Adrenal gland (tissue), 12 donors: ENCODE measurements around the gene PAWR. TPM values are rescaled to one million over a fixed set of nuclear protein-coding genes. Genes with fewer than 3 reads are reported as not detected.

Experiments used
- DNase-seq, 7 donors: peaks; one replicate each; pipeline ENCODE4 v3.0.0-alpha.2; 2019 to 2020
- H3K27ac ChIP-seq, 5 donors: fragments of 200-600 bp; sonication (generic) in 4 of 5; 1 replicate in 3 of 5; 2 replicates in 2 of 5; pipeline versions ENCODE4 v1.5.1 to v1.8.0; 2016 to 2020; ENCODE audit warnings: mild to moderate bottlenecking in 1 of 5
- H3K27me3 ChIP-seq: fragments of 200-600 bp; 2 replicates; pipeline ENCODE4 v1.8.0; 2021
- H3K36me3 ChIP-seq, 2 donors: fragments of 200-600 bp; replicated peaks in 1 of 2; 1 replicate in 1 of 2; 2 replicates in 1 of 2; pipeline versions ENCODE4 v1.5.1 to v1.8.0; 2018 to 2022
- H3K4me1 ChIP-seq, 2 donors: fragments of 200-600 bp; replicated peaks in 1 of 2; 1 replicate in 1 of 2; 2 replicates in 1 of 2; pipeline versions ENCODE4 v1.5.1 to v1.8.0; 2018 to 2021
- H3K4me3 ChIP-seq, 4 donors: fragments of 200-600 bp; sonication (generic) in 3 of 4; one replicate each; pipeline ENCODE4 v1.5.1; 2016 to 2018
- H3K9me3 ChIP-seq, 3 donors: fragments of 200-600 bp; sonication (generic) in 1 of 3; replicated peaks in 1 of 3; 1 replicate in 2 of 3; 2 replicates in 1 of 3; pipeline versions ENCODE4 v1.5.1 to v1.8.0; 2016 to 2021
- POLR2A ChIP-seq, 2 donors: fragments of 450-650 bp; IDR thresholded peaks; one replicate each; pipeline ENCODE4 v1.6.1; 2017; ENCODE audit warnings: antibody characterized with exemption in 2 of 2, mild to moderate bottlenecking in 2 of 2, moderate library complexity in 1 of 2
- WGBS, 4 donors: extraction: QIAGEN DNeasy Blood & Tissue Kit in 2 of 4; methylation state at CpG; one replicate each; pipeline versions ENCODE4 v1.1.5 to v1.1.7; 2013 to 2017; 5-methylcytosine and 5-hydroxymethylcytosine counted together
- intact Hi-C, 2 donors: fragments of 100-400 bp; cut with DNase I; formaldehyde crosslinking; loops; one replicate each; pipeline versions ENCODE4 v1.14.1 to v1.15.0; 2022 to 2023
- polyA plus RNA-seq, 3 donors: library from polyadenylated mRNA; stranded (reverse); fragments of 200-250 nt in 2 of 3; fragments of 350-450 nt in 1 of 3; fragmentation: Illumina TruSeq in 1 of 3; extraction: RNeasy Lipid Tissue Mini Kit (QIAGEN cat#74804) in 1 of 3; gene quantifications; one replicate each; pipeline ENCODE4 v1.2.3, GENCODE V29; 2013 to 2014
- total RNA-seq, 9 donors: library from RNA; depleted of rRNA in 4 of 9; stranded (reverse); fragments of >200 nt in 4 of 9; fragments of 120-200 nt in 1 of 9; fragmentation: NEBNext Ultra II Directional in 1 of 9; extraction: Animal tissue kit (Norgen Biotek cat#: 25700) in 1 of 9; gene quantifications; one replicate each; pipeline versions ENCODE4 v1.1.0 to v1.2.4, GENCODE V29; 2013 to 2023
- TF ChIP-seq, protein P1 (sequence below), 6 experiments: fragments of 450-650 bp in 4 of 6; fragments of 200-600 bp in 2 of 6; sonication (generic) in 1 of 6; IDR thresholded peaks; 1 replicate in 5 of 6; 2 replicates in 1 of 6; pipeline versions ENCODE4 v1.5.1 to v1.8.0; 2016 to 2021; ENCODE audit warnings: antibody characterized with exemption in 6 of 6, mild to moderate bottlenecking in 2 of 6, moderate library complexity in 1 of 6
- donor health status: healthy with polysubstance abuse.
- donor health status: Bipolar disorder and iron deficiency.
- donor health status: DM: yes; HTN: yes; CAD: no.
- donor health status: DM: no; HTN: no; CAD: no.
- donor health status: DM: no; HTN: no; CAD: no.
- donor health status: DM: yes; HTN: yes; CAD: no.

The PAWR gene
- total and polyA plus RNA-seq, 12 donors, result 8.5 to 63.7 (median 24.6) TPM

GRCh38 chr12:79725987-79726386 lies 35.2 kb upstream of the PAWR start:
- no peak for DNase-seq
- no peak for TF ChIP-seq POLR2A (IDR thresholded peaks at IDR 0.05)
- TF ChIP-seq, protein P1, sequence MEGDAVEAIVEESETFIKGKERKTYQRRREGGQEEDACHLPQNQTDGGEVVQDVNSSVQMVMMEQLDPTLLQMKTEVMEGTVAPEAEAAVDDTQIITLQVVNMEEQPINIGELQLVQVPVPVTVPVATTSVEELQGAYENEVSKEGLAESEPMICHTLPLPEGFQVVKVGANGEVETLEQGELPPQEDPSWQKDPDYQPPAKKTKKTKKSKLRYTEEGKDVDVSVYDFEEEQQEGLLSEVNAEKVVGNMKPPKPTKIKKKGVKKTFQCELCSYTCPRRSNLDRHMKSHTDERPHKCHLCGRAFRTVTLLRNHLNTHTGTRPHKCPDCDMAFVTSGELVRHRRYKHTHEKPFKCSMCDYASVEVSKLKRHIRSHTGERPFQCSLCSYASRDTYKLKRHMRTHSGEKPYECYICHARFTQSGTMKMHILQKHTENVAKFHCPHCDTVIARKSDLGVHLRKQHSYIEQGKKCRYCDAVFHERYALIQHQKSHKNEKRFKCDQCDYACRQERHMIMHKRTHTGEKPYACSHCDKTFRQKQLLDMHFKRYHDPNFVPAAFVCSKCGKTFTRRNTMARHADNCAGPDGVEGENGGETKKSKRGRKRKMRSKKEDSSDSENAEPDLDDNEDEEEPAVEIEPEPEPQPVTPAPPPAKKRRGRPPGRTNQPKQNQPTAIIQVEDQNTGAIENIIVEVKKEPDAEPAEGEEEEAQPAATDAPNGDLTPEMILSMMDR (IDR thresholded peaks at IDR 0.05), result no peak
- H3K27me3 ChIP-seq, result no peaks in the 10 kb centered on the region
- H3K4me1 ChIP-seq, result no peaks in the 10 kb centered on the region
- H3K36me3 ChIP-seq, result no peaks in the 10 kb centered on the region
- no peak overlapping the region for H3K4me3 ChIP-seq
- intact Hi-C loops, result no loop called here
- H3K9me3 ChIP-seq, result no peaks in the 10 kb centered on the region
- no peak overlapping the region for H3K27ac ChIP-seq
- WGBS, 4 donors, result 76 to 78% (median 77%) methylated on average over 1 of the region's 1 CpG

- Histone ChIP-seq H3K4me1 (no peaks in the 10 kb centered on the region), H3K36me3 (no peaks in the 10 kb centered on the region), H3K9me3 (no peaks in the 10 kb centered on the region), H3K4me3 (no peak overlapping the region), H3K27ac (no peak overlapping the region), H3K27me3 (no peaks in the 10 kb centered on the region)
- no peak for TF ChIP-seq POLR2A (IDR thresholded peaks at IDR 0.05)
- TF ChIP-seq, protein P1 (IDR thresholded peaks at IDR 0.05), result no peak
- intact Hi-C loops, result no loop called here
- DNase-seq, result no peak
- WGBS, 4 donors, result 92 to 100% (median 98%) methylated on average over 4 of the region's 4 CpGs
Observed at GRCh38 chr12:79717006-79717405, 26.2 kb upstream of the PAWR start.

GRCh38 chr12:79715308-79715707 lies 24.5 kb upstream of the PAWR start:
- 93 to 97% (median 94%) methylated on average over 3 of the region's 3 CpGs for WGBS, 4 donors
- no peak for TF ChIP-seq POLR2A (IDR thresholded peaks at IDR 0.05)
- no peak for DNase-seq

GRCh38 chr12:79710707-79711483 lies 20.1 kb upstream of the PAWR start:
- no peak for TF ChIP-seq POLR2A (IDR thresholded peaks at IDR 0.05)
- TF ChIP-seq, protein P1 (IDR thresholded peaks at IDR 0.05), result no peak
- H3K27me3 ChIP-seq, result no peaks in the 10 kb centered on the region
- no peak overlapping the region for H3K4me3 ChIP-seq
- no peak overlapping the region for H3K27ac ChIP-seq
- no peaks in the 10 kb centered on the region for H3K36me3 ChIP-seq
- 32 to 60% (median 56%) methylated on average over 6 to 50 of the region's 50 CpGs; no CpG with 5 or more reads in 1 of the 4 donors for WGBS, 4 donors
- H3K9me3 ChIP-seq, result no peaks in the 10 kb centered on the region
- DNase-seq, result no peak
- intact Hi-C loops, result no loop called here
- H3K4me1 ChIP-seq, result no peaks in the 10 kb centered on the region

More at GRCh38 chr12:79715308-79715707, 24.5 kb upstream of the PAWR start:
- no peaks in the 10 kb centered on the region for H3K4me1 ChIP-seq
- H3K36me3 ChIP-seq, result no peaks in the 10 kb centered on the region
- H3K27me3 ChIP-seq, result no peaks in the 10 kb centered on the region
- H3K4me3 ChIP-seq, result no peak overlapping the region
- H3K9me3 ChIP-seq, result no peaks in the 10 kb centered on the region
- intact Hi-C loops, result no loop called here
- H3K27ac ChIP-seq, result no peak overlapping the region

DNA sequence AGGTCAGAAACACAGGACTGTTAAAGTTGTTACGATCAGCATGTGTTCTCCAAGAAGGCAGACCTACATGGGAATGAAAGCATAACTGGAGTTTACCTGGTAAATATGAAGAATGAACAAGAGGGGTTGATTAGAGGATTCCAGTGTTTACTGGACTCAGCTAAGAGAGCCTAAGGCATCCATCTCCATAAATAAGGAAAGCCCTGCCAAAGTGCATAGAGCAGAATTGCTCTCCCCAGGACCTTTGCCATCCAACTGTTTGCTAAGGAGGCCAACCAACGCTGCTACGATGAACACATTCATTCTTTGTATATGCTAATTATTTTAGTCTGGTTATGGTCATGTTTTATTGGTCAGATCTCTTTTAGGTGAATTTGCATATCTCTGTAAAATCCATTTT lies 17.1 kb upstream of the PAWR start:
- Histone ChIP-seq H3K4me1 (no peaks in the 10 kb centered on the region), H3K4me3 (no peak overlapping the region), H3K27ac (no peak overlapping the region), H3K36me3 (no peaks in the 10 kb centered on the region), H3K27me3 (no peaks in the 10 kb centered on the region), H3K9me3 (no peaks in the 10 kb centered on the region)
- TF ChIP-seq POLR2A (IDR thresholded peaks at IDR 0.05), result no peak
- TF ChIP-seq, protein P1 (IDR thresholded peaks at IDR 0.05), result no peak
- WGBS, 4 donors, result 88 to 96% (median 94%) methylated on average over 3 of the region's 3 CpGs
- intact Hi-C loops, result no loop called here
- DNase-seq, result no peak
